Endodermal cell (in vitro differentiated cells): ENCODE measurements around the gene HS3ST3A1. TPM values are rescaled to one million over a fixed set of nuclear protein-coding genes. Genes with fewer than 3 reads are reported as not detected.

Experiments
- DNase-seq: peaks from one replicate; pipeline ENCODE4 v3.0.0-alpha.2; 2017
- H3K27ac ChIP-seq: 2 replicates; pipeline ENCODE4 v1.5.1; 2013; ENCODE audit warnings: mild to moderate bottlenecking, low read depth, low read length, moderate library complexity
- H3K27me3 ChIP-seq: 2 replicates; pipeline ENCODE4 v1.6.1; 2013; ENCODE audit warnings: mild to moderate bottlenecking, low read length, moderate library complexity; ENCODE audit not compliant: insufficient read depth, control insufficient read depth, poor library complexity, severe bottlenecking
- H3K36me3 ChIP-seq: 2 replicates; pipeline ENCODE4 v1.7.0; 2013; ENCODE audit warnings: mild to moderate bottlenecking, low read length, moderate library complexity; ENCODE audit not compliant: control insufficient read depth, insufficient read depth
- H3K4me1 ChIP-seq: one replicate; pipeline ENCODE4 v1.7.0; 2013; ENCODE audit warnings: low read length; ENCODE audit not compliant: control insufficient read depth, insufficient read depth
- H3K4me3 ChIP-seq: 2 replicates; pipeline ENCODE4 v1.5.1; 2013; ENCODE audit warnings: mild to moderate bottlenecking, low read length, moderate library complexity
- H3K9ac ChIP-seq: 2 replicates; pipeline ENCODE4 v1.6.1; 2013; ENCODE audit warnings: mild to moderate bottlenecking, low read length, moderate library complexity; ENCODE audit not compliant: poor library complexity, severe bottlenecking; ENCODE audit errors: extremely low read depth
- H3K9me3 ChIP-seq: 2 replicates; pipeline ENCODE4 v1.6.1; 2013; ENCODE audit warnings: mild to moderate bottlenecking, low read length, moderate library complexity; ENCODE audit not compliant: control insufficient read depth
- H3K27ac Mint-ChIP-seq: 2 replicates; pipeline ENCODE4 v1.8.0; 2020; ENCODE audit warnings: mixed read lengths
- H3K27me3 Mint-ChIP-seq: 2 replicates; pipeline ENCODE4 v1.8.0; 2021; ENCODE audit warnings: mild to moderate bottlenecking, mixed read lengths; ENCODE audit not compliant: insufficient read depth
- H3K36me3 Mint-ChIP-seq: 2 replicates; pipeline ENCODE4 v1.8.0; 2020; ENCODE audit warnings: low read depth, mixed read lengths
- H3K4me1 Mint-ChIP-seq: 2 replicates; pipeline ENCODE4 v1.8.0; 2020; ENCODE audit warnings: mixed read lengths
- H3K4me3 Mint-ChIP-seq: 2 replicates; pipeline ENCODE4 v1.8.0; 2020; ENCODE audit warnings: mild to moderate bottlenecking, moderate library complexity, mixed read lengths
- H3K9me3 Mint-ChIP-seq: 2 replicates; pipeline ENCODE4 v1.8.0; 2020; ENCODE audit warnings: mild to moderate bottlenecking, mixed read lengths
- WGBS, 2 experiments: methylation state at CpG; one replicate each; pipeline versions ENCODE4 v1.1.5 to v1.1.7; 2013; ENCODE audit warnings: missing lambda C conversion rate in 2 of 2, mixed read lengths in 1 of 2; ENCODE audit not compliant: insufficient coverage in 1 of 2, insufficient read length in 1 of 2; 5-methylcytosine and 5-hydroxymethylcytosine counted together
- total RNA-seq, 2 donors: library from RNA; stranded (reverse); fragmentation: NEBNext Ultra II Directional in 1 of 2; extraction: Animal tissue kit (Norgen Biotek cat#: 25700) in 1 of 2; gene quantifications; 2 replicates in 1 of 2; 3 replicates in 1 of 2; pipeline ENCODE4 v1.2.1, GENCODE V29; 2021
- TF ChIP-seq, protein P1 (sequence below): fragments of 200-600 bp; sonication (generic); conservative IDR thresholded peaks from 2 replicates; pipeline ENCODE4 v1.5.0; 2021; ENCODE audit warnings: antibody characterized with exemption, mild to moderate bottlenecking

HS3ST3A1 gene
- total RNA-seq, 2 donors from 2014 or later, result 1.9 to 2.4 TPM

GRCh38 chr17:13541032-13541480 is 60.7 kb downstream of the HS3ST3A1 start:
- H3K27ac ChIP-seq, result no peak overlapping the region
- H3K27me3 Mint-ChIP-seq, result no peaks in the 10 kb centered on the region

GRCh38 chr17:13540546-13540945 is 61.2 kb downstream of the HS3ST3A1 start:
- Histone ChIP-seq H3K4me3 (no peak overlapping the region), H3K9ac (no peak overlapping the region), H3K4me1 (no peaks in the 10 kb centered on the region), H3K27me3 (no peaks in the 10 kb centered on the region), H3K36me3 (peaks cover 3% of the 10 kb centered on the region), H3K9me3 (peaks cover 5% of the 10 kb centered on the region), H3K27ac (no peak overlapping the region)
- no peak overlapping the region for H3K4me3 Mint-ChIP-seq
- H3K36me3 Mint-ChIP-seq, result no peaks in the 10 kb centered on the region
- H3K27me3 Mint-ChIP-seq, result no peaks in the 10 kb centered on the region
- no peak for DNase-seq
- no peaks in the 10 kb centered on the region for H3K4me1 Mint-ChIP-seq
- WGBS, 2 experiments, result 93 to 100% methylated on average over 1 to 2 of the region's 2 CpGs
- H3K27ac Mint-ChIP-seq, result no peak overlapping the region
- TF ChIP-seq, protein P1, sequence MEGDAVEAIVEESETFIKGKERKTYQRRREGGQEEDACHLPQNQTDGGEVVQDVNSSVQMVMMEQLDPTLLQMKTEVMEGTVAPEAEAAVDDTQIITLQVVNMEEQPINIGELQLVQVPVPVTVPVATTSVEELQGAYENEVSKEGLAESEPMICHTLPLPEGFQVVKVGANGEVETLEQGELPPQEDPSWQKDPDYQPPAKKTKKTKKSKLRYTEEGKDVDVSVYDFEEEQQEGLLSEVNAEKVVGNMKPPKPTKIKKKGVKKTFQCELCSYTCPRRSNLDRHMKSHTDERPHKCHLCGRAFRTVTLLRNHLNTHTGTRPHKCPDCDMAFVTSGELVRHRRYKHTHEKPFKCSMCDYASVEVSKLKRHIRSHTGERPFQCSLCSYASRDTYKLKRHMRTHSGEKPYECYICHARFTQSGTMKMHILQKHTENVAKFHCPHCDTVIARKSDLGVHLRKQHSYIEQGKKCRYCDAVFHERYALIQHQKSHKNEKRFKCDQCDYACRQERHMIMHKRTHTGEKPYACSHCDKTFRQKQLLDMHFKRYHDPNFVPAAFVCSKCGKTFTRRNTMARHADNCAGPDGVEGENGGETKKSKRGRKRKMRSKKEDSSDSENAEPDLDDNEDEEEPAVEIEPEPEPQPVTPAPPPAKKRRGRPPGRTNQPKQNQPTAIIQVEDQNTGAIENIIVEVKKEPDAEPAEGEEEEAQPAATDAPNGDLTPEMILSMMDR, result no peak
- no peaks in the 10 kb centered on the region for H3K9me3 Mint-ChIP-seq

More at GRCh38 chr17:13541032-13541480, 60.7 kb downstream of the HS3ST3A1 start:
- no peaks in the 10 kb centered on the region for H3K4me1 Mint-ChIP-seq
- no peaks in the 10 kb centered on the region for H3K36me3 Mint-ChIP-seq
- Histone ChIP-seq H3K36me3 (peaks cover 3% of the 10 kb centered on the region), H3K27me3 (no peaks in the 10 kb centered on the region), H3K4me1 (no peaks in the 10 kb centered on the region), H3K9me3 (peaks cover under 1% of the 10 kb centered on the region), H3K9ac (no peak overlapping the region), H3K4me3 (no peak overlapping the region)
- no peak overlapping the region for H3K27ac Mint-ChIP-seq
- H3K9me3 Mint-ChIP-seq, result no peaks in the 10 kb centered on the region
- DNase-seq, result no peak
- WGBS, 2 experiments, result 97 to 100% methylated on average over 1 to 2 of the region's 2 CpGs
- TF ChIP-seq, protein P1, result no peak
- no peak overlapping the region for H3K4me3 Mint-ChIP-seq

DNA sequence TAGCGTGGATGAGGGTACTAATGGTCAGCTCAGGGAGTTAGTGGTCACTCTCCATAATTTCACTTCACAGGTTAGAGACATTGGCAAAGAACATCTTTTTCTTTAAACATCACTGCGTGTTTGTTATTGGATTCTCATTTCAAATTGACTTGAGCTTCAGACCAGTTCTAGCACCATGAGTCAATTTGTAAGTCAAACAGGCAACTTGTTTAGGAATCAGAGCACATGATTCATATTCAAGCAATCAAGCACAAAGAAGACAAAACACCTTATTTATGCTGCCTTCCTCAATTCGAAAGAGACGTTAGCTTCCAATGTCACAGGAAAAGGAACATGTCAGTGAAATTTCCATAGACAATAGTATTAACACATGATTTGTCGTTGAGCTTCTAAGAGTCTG is 62.3 kb downstream of the HS3ST3A1 start:
- TF ChIP-seq, protein P1, result no peak
- no peaks in the 10 kb centered on the region for H3K36me3 Mint-ChIP-seq
- no peak overlapping the region for H3K27ac ChIP-seq
- no peak overlapping the region for H3K27ac Mint-ChIP-seq
- DNase-seq, result no peak
- H3K4me1 ChIP-seq, result no peaks in the 10 kb centered on the region
- no peaks in the 10 kb centered on the region for H3K27me3 ChIP-seq
- H3K4me1 Mint-ChIP-seq, result no peaks in the 10 kb centered on the region
- no peaks in the 10 kb centered on the region for H3K27me3 Mint-ChIP-seq
- peaks cover 3% of the 10 kb centered on the region for H3K36me3 ChIP-seq
- H3K4me3 ChIP-seq, result no peak overlapping the region
- 94 to 96% methylated on average over 5 of the region's 5 CpGs for WGBS, 2 experiments
- peaks cover 11% of the 10 kb centered on the region for H3K9me3 ChIP-seq
- no peak overlapping the region for H3K4me3 Mint-ChIP-seq
- no peaks in the 10 kb centered on the region for H3K9me3 Mint-ChIP-seq
- no peak overlapping the region for H3K9ac ChIP-seq
